Measurements from ENCODE around the gene DGKI.

DNA sequence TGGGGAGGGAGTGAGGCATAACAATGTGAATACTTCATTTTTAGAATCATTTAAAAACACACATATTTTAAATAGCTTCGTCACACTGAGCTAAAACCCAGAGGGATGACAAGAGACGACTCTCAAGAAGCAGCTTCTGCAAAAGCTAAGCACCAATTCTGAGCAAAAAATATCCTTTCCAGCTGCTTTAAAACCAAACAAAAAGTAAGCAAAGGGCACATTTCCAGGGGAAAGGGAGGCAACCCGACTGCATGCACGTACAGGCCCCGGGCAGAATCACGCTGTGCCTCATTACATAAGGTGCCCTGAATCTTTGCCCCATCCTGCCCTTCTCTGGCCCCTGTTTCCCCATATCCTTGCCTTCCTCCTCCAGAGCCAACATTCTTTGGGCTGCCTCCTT, 78.4 kb downstream of the DGKI start:
- TF ChIP-seq, protein P1, sequence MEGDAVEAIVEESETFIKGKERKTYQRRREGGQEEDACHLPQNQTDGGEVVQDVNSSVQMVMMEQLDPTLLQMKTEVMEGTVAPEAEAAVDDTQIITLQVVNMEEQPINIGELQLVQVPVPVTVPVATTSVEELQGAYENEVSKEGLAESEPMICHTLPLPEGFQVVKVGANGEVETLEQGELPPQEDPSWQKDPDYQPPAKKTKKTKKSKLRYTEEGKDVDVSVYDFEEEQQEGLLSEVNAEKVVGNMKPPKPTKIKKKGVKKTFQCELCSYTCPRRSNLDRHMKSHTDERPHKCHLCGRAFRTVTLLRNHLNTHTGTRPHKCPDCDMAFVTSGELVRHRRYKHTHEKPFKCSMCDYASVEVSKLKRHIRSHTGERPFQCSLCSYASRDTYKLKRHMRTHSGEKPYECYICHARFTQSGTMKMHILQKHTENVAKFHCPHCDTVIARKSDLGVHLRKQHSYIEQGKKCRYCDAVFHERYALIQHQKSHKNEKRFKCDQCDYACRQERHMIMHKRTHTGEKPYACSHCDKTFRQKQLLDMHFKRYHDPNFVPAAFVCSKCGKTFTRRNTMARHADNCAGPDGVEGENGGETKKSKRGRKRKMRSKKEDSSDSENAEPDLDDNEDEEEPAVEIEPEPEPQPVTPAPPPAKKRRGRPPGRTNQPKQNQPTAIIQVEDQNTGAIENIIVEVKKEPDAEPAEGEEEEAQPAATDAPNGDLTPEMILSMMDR (conservative IDR thresholded peaks at IDR 0.05) = no peak
- TF ChIP-seq EZH2 (IDR thresholded peaks at IDR 0.05; ENCODE audit: low read depth) = no peak
